ENCODE measurements around the gene FYCO1.

GRCh38 chr3:45917146-45917898, 78.3 kb downstream of the FYCO1 start:
- TF ChIP-seq CTCF (IDR thresholded peaks at IDR 0.05; ENCODE audit: borderline replicate concordance, extremely low read depth, low read length, poor library complexity, severe bottlenecking) = no peak
- TF ChIP-seq EZH2 (IDR thresholded peaks at IDR 0.05; ENCODE audit: borderline replicate concordance, low read depth, low read length, severe bottlenecking) = no peak

Measured in DND-41 (cell line).